GM21390 (cell line): ENCODE results near the gene DCDC2.
"Not testable (repeated sequence)": the region's sequence is repeated elsewhere in the genome, so short reads cannot be mapped to it uniquely, and the experiment has no call there.

Experiments used
- ATAC-seq: cut with Tn5 transposase; IDR thresholded peaks from one replicate; pipeline ENCODE4 v1.9.1; 2021; ENCODE audit not compliant: unreplicated experiment

The DCDC2 gene

GRCh38 chr6:24227556-24227955 lies 130.3 kb downstream of the DCDC2 start:
- no peak for ATAC-seq

GRCh38 chr6:24226541-24226940 lies 131.3 kb downstream of the DCDC2 start:
- no peak for ATAC-seq

DNA sequence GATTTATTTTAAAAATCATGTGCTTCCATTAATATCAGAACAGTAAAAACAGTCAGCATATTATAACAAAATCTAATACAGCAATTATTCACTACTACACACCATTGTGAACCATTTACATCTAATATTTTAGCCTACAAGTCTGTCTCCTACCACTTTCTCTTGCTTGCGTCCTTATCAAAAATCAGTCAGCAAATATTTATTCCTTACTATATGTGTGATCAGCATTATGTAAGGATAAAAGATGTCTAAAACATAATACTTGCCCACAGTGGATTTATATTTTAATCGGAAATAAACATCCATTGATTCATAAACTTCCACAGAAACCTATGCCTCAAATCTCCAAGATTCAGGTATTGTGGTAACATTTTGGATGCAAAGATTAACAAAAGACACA lies 132.0 kb downstream of the DCDC2 start:
- ATAC-seq = no peak

DNA sequence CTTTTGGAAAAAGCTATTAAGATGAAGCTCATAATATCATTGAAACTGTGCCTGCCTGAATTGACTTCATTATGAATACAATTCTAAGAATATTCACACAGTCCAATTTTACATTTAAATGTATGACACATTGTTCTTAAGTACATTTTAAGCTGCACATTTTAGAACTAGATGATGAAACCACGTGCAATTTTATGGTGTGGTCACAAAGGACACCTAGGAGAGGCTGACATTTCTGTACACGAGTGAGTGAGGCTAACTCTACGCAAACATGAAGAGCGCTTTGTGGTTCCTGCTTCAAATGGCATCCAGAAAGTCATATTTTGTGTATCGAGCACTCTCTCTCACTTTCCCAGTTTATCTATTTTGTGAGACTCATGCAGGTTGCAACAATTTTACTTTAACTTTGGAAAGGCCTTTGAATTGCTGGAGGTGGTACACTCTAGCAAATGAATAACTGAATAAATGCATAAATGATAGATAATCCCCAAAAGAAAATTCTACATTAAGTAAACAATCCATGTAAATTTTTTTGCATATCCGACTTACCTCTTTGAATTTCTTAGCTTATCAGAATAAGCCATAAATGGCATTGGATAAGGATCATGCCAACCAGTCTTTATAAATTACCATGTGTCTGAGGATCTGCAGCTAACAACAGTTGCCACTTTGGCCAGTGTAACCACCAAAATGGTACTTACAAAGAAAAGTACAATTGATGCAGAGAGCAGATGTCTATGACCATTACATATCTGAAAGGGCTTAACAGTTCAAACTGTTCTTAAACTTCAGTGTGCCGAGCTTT lies 134.5 kb downstream of the DCDC2 start:
- ATAC-seq = no peak

DNA sequence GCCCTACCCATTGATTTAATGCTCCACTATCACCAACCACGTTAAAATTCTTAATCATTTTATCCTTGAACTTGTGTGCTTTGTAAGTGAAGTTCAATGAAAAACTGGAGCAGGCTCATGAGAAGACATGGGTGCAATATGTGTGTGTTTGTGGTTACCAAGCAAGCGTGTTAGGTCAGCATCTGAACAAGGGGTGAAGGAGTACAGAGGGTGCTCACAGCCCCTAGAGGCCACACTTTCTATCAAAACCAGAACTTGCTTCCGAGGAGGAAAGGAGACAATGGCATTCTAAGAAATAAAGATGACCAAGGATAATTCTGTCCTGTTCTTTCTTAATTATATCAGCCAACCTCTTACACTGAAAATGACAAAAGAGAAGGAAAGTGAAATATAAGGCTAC lies 138.2 kb downstream of the DCDC2 start:
- ATAC-seq = no peak

DNA sequence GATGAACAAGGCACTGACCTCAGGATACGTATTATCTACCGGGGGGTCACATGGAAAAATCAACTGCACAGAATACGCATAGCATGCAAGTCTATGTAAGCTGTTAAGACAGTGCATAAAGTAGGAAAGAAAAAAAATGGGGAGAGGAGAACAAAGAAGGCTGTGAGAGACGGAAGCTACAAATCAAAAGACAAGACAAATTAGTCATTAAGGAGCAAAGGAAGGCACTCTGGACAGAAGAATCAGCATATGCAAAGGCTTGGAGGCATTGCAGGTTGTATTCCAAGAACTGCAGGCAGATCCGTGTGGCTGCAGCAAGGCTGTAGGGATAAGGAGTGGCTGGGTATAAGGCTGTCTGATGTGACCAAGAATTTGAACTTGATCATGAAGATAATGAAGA lies 142.9 kb downstream of the DCDC2 start:
- ATAC-seq = no peak

GRCh38 chr6:24207413-24207812 lies 150.4 kb downstream of the DCDC2 start:
- ATAC-seq = no peak

DNA sequence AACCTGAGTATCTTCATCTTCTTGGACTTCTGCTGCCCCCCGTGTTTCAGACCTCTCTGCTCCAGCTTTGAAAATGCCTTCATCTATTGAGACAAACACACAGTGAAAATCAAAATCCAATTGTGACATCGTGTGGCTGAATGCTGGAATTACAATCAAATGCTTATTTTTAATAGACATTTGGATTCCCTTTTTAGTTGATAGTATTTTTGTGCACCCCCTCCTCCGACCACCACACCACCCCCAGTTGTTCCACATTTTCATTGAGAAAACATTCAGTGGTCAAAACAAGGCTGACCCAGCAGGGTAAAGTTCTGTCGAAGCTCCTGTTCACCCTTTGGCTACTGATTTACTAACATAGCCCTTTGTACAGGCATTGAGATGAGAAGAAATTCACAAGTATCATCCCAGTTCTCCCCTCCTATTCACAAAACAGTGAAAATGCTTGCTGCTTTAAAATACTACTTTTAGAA lies 152.8 kb downstream of the DCDC2 start:
- ATAC-seq = peak; percentile 58

- ATAC-seq = not testable (repeated sequence)
Observed at GRCh38 chr6:24204113-24204512, 153.7 kb downstream of the DCDC2 start.

DNA sequence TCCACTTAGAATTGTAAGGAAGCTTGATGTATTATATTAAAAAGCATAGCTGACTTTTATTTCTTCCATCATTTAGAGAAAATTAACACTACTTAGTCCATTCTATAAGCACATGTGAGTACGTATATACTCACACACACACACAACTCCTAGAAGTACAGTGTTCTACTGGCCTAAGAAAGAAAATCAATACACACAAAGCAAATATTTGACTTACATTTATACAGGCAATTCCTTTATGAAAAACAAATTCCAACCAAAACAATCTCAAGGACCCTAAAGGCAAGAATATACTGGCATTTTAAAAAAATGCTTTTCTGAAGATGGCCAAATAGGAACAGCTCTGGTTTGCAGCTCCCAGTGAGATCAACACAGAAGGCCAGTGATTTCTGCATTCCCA lies 160.0 kb downstream of the DCDC2 start:
- ATAC-seq = no peak

GRCh38 chr6:24195836-24196597 lies 161.8 kb downstream of the DCDC2 start:
- no peak for ATAC-seq

DNA sequence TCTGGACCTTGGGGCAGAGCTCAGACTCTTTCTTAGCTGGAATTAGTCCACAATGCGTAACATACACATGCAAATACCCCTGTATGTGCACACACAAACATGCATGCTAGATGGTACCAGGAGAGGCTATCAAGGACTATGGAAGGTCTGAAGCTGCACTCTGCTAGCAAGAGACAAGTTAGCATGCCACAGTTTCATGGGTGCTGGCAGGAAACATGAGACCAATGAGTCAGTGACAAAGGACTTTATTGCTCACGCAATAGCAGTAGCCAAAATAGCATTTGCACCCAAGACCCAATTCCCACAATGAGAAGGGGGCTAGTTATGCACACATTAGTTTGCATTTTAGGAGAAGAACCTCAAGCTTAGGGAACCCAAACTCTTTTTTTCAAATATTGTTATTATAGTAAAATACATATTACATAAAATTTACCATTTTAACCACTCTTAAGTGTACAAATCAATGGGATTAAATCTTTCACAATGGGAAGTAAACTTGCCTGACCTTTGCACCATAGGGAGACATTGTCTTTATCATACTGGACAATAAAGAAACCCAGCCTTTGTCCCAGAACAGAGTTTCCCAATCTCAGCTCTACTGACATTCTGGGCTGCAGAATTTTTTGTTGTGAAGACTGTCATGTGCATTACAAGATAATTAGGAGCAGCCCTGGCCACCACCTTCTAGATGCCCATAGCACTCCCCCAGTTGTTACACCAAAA lies 162.7 kb downstream of the DCDC2 start:
- ATAC-seq = no peak

DNA sequence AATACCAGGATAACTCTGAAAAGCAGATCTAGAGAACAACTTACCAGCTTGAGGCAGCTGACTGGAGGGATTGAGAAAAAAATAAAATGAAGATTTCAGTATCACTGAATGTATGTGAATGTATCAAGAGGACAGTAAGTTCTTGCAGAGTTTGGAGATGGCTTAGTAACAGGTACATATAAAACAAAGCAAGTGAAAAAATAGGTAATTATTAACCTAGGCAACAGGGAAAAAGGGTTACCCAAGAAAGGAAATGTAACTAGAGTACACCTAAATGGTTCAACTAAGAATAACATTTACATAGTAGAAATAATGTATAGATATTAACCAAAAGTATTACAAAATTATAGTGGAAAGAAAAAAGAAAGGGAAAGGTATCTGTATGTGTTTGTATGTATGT lies 164.5 kb downstream of the DCDC2 start:
- ATAC-seq = no peak

DNA sequence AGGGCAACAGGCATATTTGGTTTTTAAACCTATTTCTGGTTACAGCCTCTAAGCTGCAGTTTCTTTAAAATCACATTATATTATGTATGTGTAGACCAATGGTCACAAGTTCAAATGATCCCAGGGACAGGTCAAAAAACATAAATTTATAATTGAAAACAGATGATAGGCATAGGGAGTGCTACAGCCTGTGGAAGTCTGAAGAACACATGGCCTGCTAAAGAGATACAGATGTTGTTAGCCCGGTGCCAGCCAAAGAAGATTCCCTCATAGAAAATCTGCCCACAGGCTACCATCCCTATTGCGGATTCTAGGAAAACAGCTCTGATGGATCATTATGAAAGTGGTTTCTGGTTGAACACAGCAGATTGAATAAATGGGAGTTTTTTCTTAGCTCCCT lies 166.5 kb downstream of the DCDC2 start:
- ATAC-seq = no peak

- ATAC-seq = no peak
Observed at GRCh38 chr6:24188578-24189080, 169.2 kb downstream of the DCDC2 start.

GRCh38 chr6:24187965-24188577 lies 169.8 kb downstream of the DCDC2 start:
- ATAC-seq = no peak

DNA sequence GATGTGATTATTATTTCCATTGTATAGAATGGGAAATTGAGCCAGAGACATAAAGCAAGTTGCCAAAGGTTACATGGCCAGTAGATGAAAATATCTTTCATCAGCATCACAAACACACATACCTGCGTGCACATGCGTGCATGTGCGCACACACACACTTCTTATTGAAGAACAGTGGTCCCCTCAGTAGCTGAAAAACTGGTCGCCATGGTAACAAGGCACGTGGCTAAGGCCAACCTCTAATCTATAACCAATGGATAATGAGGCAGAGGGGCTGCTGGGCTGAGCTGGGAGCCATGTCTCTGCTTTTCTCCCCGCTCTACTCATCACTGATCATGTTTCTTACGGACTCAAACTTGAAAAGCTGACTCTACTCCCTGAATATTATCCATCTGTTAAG lies 171.5 kb downstream of the DCDC2 start:
- ATAC-seq = no peak

- no peak for ATAC-seq
Observed at GRCh38 chr6:24183584-24183983, 174.3 kb downstream of the DCDC2 start.

- ATAC-seq = no peak
Observed at GRCh38 chr6:24157886-24158285, 200.0 kb downstream of the DCDC2 start.

DNA sequence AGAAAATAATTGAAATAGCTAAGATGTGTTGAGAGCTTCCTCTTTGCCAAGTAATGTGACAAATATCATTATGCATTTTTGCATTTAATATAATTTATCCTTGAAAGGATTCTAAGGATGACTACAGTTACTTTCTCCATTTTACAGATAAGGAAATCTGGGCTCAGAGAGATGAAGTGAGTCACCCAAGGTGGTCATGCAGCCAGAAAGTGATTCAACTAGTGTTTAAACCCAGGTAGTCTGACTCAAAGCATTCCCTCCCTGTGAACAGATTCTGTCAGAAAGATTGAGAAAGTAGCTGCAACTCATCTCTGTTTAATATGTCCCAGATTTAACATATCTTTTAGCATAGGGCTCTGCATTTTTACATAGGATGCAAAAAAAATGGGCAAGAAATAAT lies 203.7 kb downstream of the DCDC2 start:
- ATAC-seq = no peak

GRCh38 chr6:24152014-24152413 lies 205.8 kb downstream of the DCDC2 start:
- ATAC-seq = no peak
